K562 (cell line): Measurements from ENCODE around the gene PDE9A.

Experiments used
- CBX5 ChIP-seq: IDR thresholded peaks from 2 replicates; pipeline ENCODE4 v1.6.1; 2014; ENCODE audit warnings: low read depth, borderline replicate concordance
- CTCF ChIP-seq, 3 experiments: IDR thresholded peaks in 2 of 3; conservative IDR thresholded peaks in 1 of 3; 2 replicates each; pipeline ENCODE4 v1.5.1; 2011 to 2012; ENCODE audit warnings: low read length in 3 of 3, mild to moderate bottlenecking in 3 of 3, control low read depth in 2 of 3, improper control_type of control experiment in 1 of 3, inconsistent platforms in 1 of 3, low read depth in 1 of 3, mixed read lengths in 1 of 3, moderate library complexity in 1 of 3; ENCODE audit not compliant: insufficient read depth in 2 of 3
- HDGF ChIP-seq: fragments of 450-650 bp; IDR thresholded peaks from 2 replicates; pipeline ENCODE4 v1.6.1; 2016
- MAZ ChIP-seq, 2 experiments: fragments of 450-650 bp in 1 of 2; sonication (generic) in 1 of 2; formaldehyde crosslinking; IDR thresholded peaks in 1 of 2; conservative IDR thresholded peaks in 1 of 2; 2 replicates each; pipeline versions ENCODE4 v1.4.0 to v1.5.0; 2020; ENCODE audit warnings: mild to moderate bottlenecking in 1 of 2, missing genetic modification reagents in 1 of 2
- NBN ChIP-seq: fragments of 450-650 bp; IDR thresholded peaks from 2 replicates; pipeline ENCODE4 v1.6.1; 2016; ENCODE audit warnings: low read depth, mild to moderate bottlenecking
- PML ChIP-seq: IDR thresholded peaks from 2 replicates; pipeline ENCODE4 v1.6.1; 2012; ENCODE audit warnings: low read length, inconsistent platforms
- TOE1 ChIP-seq, 2 experiments: fragments of 450-650 bp in 1 of 2; sonication (generic) in 1 of 2; formaldehyde crosslinking in 1 of 2; IDR thresholded peaks; 2 replicates each; pipeline versions ENCODE4 v1.7.1 to v1.8.0; 2016 to 2022; ENCODE audit warnings: borderline replicate concordance in 2 of 2, mild to moderate bottlenecking in 2 of 2, antibody characterized with exemption in 1 of 2, inconsistent platforms in 1 of 2, low read depth in 1 of 2, missing genetic modification reagents in 1 of 2, moderate library complexity in 1 of 2
- ZBTB17 ChIP-seq: fragments of 450-650 bp; formaldehyde crosslinking; IDR thresholded peaks from 2 replicates; pipeline ENCODE4 v1.4.0; 2020; ENCODE audit warnings: mild to moderate bottlenecking
- ZFP30 ChIP-seq: fragments of 250-450 bp; sonication (Bioruptor Pico); IDR thresholded peaks from 2 replicates; pipeline ENCODE4 v1.8.0; 2022; ENCODE audit warnings: moderate library complexity, mild to moderate bottlenecking, inconsistent platforms, borderline replicate concordance
- ZNF263 ChIP-seq: sonication (generic); formaldehyde crosslinking; IDR thresholded peaks from 2 replicates; pipeline ENCODE4 v1.8.0; 2022; ENCODE audit warnings: mild to moderate bottlenecking, missing genetic modification reagents, borderline replicate concordance
- TF ChIP-seq, protein P1 (sequence below): sonication (generic); formaldehyde crosslinking; IDR thresholded peaks from 2 replicates; pipeline ENCODE4 v1.5.0; 2020; ENCODE audit warnings: missing genetic modification reagents

GRCh38 chr21:42636520-42637266, 16.7 kb upstream of the PDE9A start:
- TF ChIP-seq, protein P1, sequence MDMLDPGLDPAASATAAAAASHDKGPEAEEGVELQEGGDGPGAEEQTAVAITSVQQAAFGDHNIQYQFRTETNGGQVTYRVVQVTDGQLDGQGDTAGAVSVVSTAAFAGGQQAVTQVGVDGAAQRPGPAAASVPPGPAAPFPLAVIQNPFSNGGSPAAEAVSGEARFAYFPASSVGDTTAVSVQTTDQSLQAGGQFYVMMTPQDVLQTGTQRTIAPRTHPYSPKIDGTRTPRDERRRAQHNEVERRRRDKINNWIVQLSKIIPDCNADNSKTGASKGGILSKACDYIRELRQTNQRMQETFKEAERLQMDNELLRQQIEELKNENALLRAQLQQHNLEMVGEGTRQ, result no peak
- TF ChIP-seq NBN, result no peak
- no peak for TF ChIP-seq CBX5
- no peak for TF ChIP-seq ZFP30 (CRISPR knock-in tag)
- no peak for TF ChIP-seq TOE1 (IDR thresholded peaks at IDR 0.05; ENCODE audit: borderline replicate concordance)
- TF ChIP-seq TOE1 (CRISPR knock-in tag; IDR thresholded peaks at IDR 0.05; ENCODE audit: borderline replicate concordance, low read depth), result no peak
- no peak for TF ChIP-seq MAZ (CRISPR knock-in tag; conservative IDR thresholded peaks at IDR 0.05 in 1 of 2, IDR thresholded peaks at IDR 0.05 in 1 of 2)
- no peak for TF ChIP-seq PML
- TF ChIP-seq HDGF, result no peak
- no peak for TF ChIP-seq CTCF (IDR thresholded peaks at IDR 0.05 in 2 of 3, conservative IDR thresholded peaks at IDR 0.05 in 1 of 3; ENCODE audit: insufficient read depth in 2 of 3, low read depth in 1 of 3, low read length in 3 of 3)
- no peak for TF ChIP-seq ZBTB17 (CRISPR knock-in tag)
- TF ChIP-seq ZNF263, result no peak
